K562 (cell line): ENCODE measurements around the gene PGM3. TPM values are rescaled to one million over a fixed set of nuclear protein-coding genes. Genes with fewer than 3 reads are reported as not detected.

Experiments used
- AFF4 ChIP-seq: sonication (generic); formaldehyde crosslinking; IDR thresholded peaks from 2 replicates; pipeline ENCODE4 v1.8.0; 2023; ENCODE audit warnings: mild to moderate bottlenecking, missing genetic modification reagents
- CBX2 ChIP-seq: fragments of 200-600 bp; sonication (generic); IDR thresholded peaks from one replicate; pipeline ENCODE4 v1.6.1; 2012; ENCODE audit warnings: mild to moderate bottlenecking, low read length, inconsistent platforms; ENCODE audit not compliant: insufficient read depth, poor library complexity, severe bottlenecking
- CEBPB ChIP-seq: fragments of 450-650 bp; IDR thresholded peaks from 2 replicates; pipeline ENCODE4 v1.6.1; 2016; ENCODE audit warnings: missing genetic modification characterization, missing compliant biosample characterization
- CEBPG ChIP-seq, 3 experiments: fragments of 200-800 bp in 1 of 3; sonication (Bioruptor generic) in 1 of 3; sonication (generic) in 1 of 3; formaldehyde crosslinking in 1 of 3; IDR thresholded peaks in 2 of 3; conservative IDR thresholded peaks in 1 of 3; 2 replicates each; pipeline versions ENCODE4 v1.6.1 to v1.8.0; 2016 to 2022; ENCODE audit warnings: missing compliant biosample characterization in 2 of 3, missing genetic modification characterization in 2 of 3, mild to moderate bottlenecking in 1 of 3, missing genetic modification reagents in 1 of 3
- JUND ChIP-seq, 2 experiments: IDR thresholded peaks; 2 replicates in 1 of 2; 3 replicates in 1 of 2; pipeline ENCODE4 v1.6.1; 2011; ENCODE audit warnings: borderline replicate concordance in 2 of 2, low read depth in 2 of 2, low read length in 2 of 2, improper control_type of control experiment in 1 of 2, missing biosample characterization in 1 of 2, missing genetic modification characterization in 1 of 2, missing genetic modification reagents in 1 of 2
- KDM4B ChIP-seq, 2 experiments: fragments of 450-650 bp in 1 of 2; sonication (generic) in 1 of 2; IDR thresholded peaks; 2 replicates each; pipeline ENCODE4 v1.6.1; 2016 to 2017; ENCODE audit warnings: borderline replicate concordance in 2 of 2, antibody characterized with exemption in 1 of 2, low read depth in 1 of 2, mild to moderate bottlenecking in 1 of 2
- MECOM ChIP-seq: fragments of 250-450 bp; sonication (Bioruptor Pico); IDR thresholded peaks from 2 replicates; pipeline ENCODE4 v1.8.0; 2022; ENCODE audit warnings: inconsistent platforms
- MYNN ChIP-seq, 2 experiments: sonication (generic); formaldehyde crosslinking in 1 of 2; IDR thresholded peaks; 2 replicates each; pipeline versions ENCODE4 v1.5.0 to v1.6.1; 2016 to 2020; ENCODE audit warnings: antibody characterized with exemption in 1 of 2, missing genetic modification reagents in 1 of 2
- SNAPC5 ChIP-seq: fragments of 250-450 bp; sonication (Bioruptor Pico); IDR thresholded peaks from 2 replicates; pipeline ENCODE4 v1.8.0; 2021; ENCODE audit warnings: moderate library complexity, mild to moderate bottlenecking, inconsistent platforms
- SRF ChIP-seq, 2 experiments: fragments of 250-450, 450-650 bp in 1 of 2; sonication (Bioruptor Pico) in 1 of 2; sonication (generic) in 1 of 2; formaldehyde crosslinking; IDR thresholded peaks; 2 replicates each; pipeline versions ENCODE4 v1.5.0 to v1.5.1; 2020 to 2022; ENCODE audit warnings: mild to moderate bottlenecking in 1 of 2, missing genetic modification reagents in 1 of 2
- polyA plus RNA-seq, 8 experiments: library from polyadenylated mRNA; depleted of rRNA in 4 of 8; stranded (reverse) in 5 of 8; unstranded in 3 of 8; fragments of >200 nt; fragmentation: Nextera tagmentation in 2 of 8; fragmentation: Illumina TruSeq in 1 of 8; extraction: Ambion mirVana in 2 of 8; extraction: Trizol in 1 of 8; gene quantifications; 2 replicates each; pipeline versions ENCODE4 v1.2.1 to v1.2.3, GENCODE V29; 2011 to 2014; ENCODE audit warnings: inconsistent platforms in 1 of 8, missing spikeins in 1 of 8
- total RNA-seq, 7 experiments: library from RNA; depleted of rRNA in 6 of 7; stranded (reverse); fragments of >200 nt in 6 of 7; fragmentation: Illumina TruSeq in 2 of 7; extraction: Trizol in 2 of 7; gene quantifications; 2 replicates each; pipeline versions ENCODE4 v1.2.1 to v1.2.3, GENCODE V29; 2011 to 2021; ENCODE audit warnings: low replicate concordance in 1 of 7
- TF ChIP-seq, protein P1 (sequence below), 2 experiments: IDR thresholded peaks in 1 of 2; conservative IDR thresholded peaks in 1 of 2; 2 replicates each; pipeline ENCODE4 v1.6.1; 2016; ENCODE audit warnings: low read depth in 2 of 2, mild to moderate bottlenecking in 1 of 2, missing compliant biosample characterization in 1 of 2, missing genetic modification characterization in 1 of 2, moderate library complexity in 1 of 2

The PGM3 gene
- total and polyA plus RNA-seq, 9 of the 15 experiments (the other 6 are each of a cell fraction or from before 2014, with no cell fraction given), result 19.1 to 107 (median 50.5) TPM

DNA sequence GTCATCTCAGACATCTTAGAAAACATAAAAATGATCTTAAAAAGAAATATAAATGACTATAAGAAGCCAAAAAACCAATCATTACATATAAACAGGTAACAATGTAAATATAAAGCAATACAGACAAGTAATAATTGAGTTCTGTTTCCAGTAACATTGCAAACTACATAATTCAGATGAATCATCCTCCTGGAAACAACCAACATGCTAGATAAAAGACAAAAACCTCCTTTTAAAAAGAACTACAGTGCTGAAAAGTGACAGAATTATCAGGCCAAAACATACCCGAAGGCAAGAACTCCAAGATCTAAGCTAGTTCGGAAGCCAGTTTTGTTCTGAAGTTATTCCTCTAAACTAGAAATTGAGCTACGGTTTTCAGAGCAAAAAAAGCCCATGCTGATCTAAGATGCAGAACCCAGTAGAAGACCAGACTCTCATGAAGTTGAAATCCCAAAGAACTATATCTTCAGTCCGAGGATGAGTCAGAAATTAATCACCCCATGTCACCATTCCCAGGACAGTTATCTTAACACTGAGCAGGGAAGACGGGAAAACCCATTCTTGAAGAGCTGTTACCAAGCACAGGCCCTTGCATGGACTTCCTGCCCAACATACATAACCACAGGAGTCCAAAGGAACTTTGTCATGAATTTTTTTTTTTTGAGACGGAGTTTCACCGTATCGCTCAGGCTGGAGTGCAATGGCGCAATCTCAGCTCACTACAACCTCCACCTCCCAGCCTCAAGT, 9.8 kb downstream of the PGM3 start (continued):
- TF ChIP-seq KDM4B (IDR thresholded peaks at IDR 0.05; ENCODE audit: borderline replicate concordance in 2 of 2, low read depth in 1 of 2), result no peak
- peak; percentile 51; the same call in 1 of the 2 replicates for TF ChIP-seq JUND (IDR thresholded peaks at IDR 0.05; ENCODE audit: borderline replicate concordance, low read depth, low read length)
- TF ChIP-seq JUND (tag; IDR thresholded peaks at IDR 0.05; ENCODE audit: borderline replicate concordance, low read depth, low read length), result peak; percentile 38; the same call in 1 of the 3 replicates
- no peak for TF ChIP-seq CEBPG (CRISPR knock-in tag; IDR thresholded peaks at IDR 0.05)
- TF ChIP-seq CEBPG (tag; conservative IDR thresholded peaks at IDR 0.05 in 1 of 2, IDR thresholded peaks at IDR 0.05 in 1 of 2), result peak; percentile 59 to 78
- TF ChIP-seq AFF4, result no peak
- no peak for TF ChIP-seq SRF (CRISPR knock-in tag; IDR thresholded peaks at IDR 0.05)
- peak; percentile 54 for TF ChIP-seq CEBPB (tag)
- TF ChIP-seq MYNN (IDR thresholded peaks at IDR 0.05), result no peak
- TF ChIP-seq MYNN (CRISPR knock-in tag; IDR thresholded peaks at IDR 0.05), result no peak
- peak; percentile 59; the same call in 1 of the 2 replicates for TF ChIP-seq MECOM (CRISPR knock-in tag)
- TF ChIP-seq SNAPC5 (CRISPR knock-in tag), result no peak
- no peak for TF ChIP-seq CBX2
- TF ChIP-seq, protein P1, sequence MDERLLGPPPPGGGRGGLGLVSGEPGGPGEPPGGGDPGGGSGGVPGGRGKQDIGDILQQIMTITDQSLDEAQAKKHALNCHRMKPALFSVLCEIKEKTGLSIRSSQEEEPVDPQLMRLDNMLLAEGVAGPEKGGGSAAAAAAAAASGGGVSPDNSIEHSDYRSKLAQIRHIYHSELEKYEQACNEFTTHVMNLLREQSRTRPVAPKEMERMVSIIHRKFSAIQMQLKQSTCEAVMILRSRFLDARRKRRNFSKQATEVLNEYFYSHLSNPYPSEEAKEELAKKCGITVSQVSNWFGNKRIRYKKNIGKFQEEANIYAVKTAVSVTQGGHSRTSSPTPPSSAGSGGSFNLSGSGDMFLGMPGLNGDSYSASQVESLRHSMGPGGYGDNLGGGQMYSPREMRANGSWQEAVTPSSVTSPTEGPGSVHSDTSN (CRISPR knock-in tag; IDR thresholded peaks at IDR 0.05; ENCODE audit: low read depth), result no peak
- TF ChIP-seq, protein P1 (tag; conservative IDR thresholded peaks at IDR 0.05; ENCODE audit: low read depth), result 0 out of 2 replicates have a peak, but pooled peaks have one; percentile 10
